CD4-positive, alpha-beta T cell treated with Interleukin-6 at 100 ng/mL for 8 hours (primary cell): Measurements from ENCODE around the gene PTPN20.

ENCODE experiments used
- DNase-seq: peaks from one replicate; pipeline ENCODE4 v3.0.0-alpha.2; 2020; ENCODE audit warnings: mixed read lengths, low spot score

PTPN20 gene

DNA sequence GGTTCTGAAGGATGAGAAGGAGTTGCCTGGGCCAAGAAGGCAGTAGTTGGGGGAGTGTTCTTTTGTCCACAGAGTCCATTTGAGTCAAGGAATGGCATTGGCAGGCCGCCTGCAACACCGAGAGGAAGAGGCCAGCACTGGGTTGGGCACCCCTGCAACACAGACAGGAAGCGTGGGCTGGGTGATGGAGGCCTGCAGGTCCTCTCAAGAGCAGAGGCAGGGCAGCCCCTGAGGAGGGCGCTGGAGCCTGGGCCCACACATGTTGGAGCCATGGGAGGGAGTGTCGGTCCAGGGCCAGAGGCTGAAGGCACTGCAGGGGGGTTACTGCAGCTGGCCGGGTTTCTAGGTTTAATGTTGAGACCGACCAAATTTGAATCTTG, 137.3 kb downstream of the PTPN20 start:
- no peak for DNase-seq

DNA sequence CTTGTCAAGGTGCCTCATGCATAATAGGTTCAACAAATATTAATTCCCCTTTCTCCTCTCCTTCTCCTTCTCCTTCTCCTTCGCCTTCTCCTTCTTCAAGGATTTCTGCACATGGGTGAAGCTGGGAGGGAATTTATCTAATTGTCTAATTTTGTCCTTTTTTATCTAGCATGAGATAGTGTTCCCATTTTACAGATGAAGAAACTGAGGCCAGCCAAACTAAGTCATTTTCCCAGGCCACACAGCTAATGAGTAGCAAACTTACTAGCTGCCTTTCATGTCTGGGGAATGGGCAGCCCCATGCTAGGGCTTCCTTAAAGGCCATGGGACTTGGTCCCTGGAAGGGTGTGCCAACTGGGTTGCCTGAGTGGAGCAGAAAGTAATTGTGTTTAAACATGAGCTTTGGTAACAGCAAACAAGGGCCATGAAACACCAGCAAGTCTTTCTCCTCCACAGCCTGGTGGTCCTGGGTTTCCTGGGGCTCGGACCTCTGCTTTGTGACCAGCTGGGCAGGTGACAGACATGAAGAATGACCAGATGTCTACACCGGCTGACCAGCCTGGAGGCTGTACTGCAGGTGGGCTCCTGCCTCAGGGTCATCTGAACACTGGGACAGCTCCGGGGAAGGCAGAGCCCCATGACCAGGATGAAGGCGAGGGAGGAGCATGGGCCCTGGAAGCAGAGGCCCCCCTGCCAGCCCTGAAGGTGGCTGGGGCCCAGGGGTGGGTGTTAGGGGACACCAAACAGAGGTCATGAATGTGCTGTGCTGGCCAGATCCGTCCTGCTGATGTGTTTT, 138.0 kb downstream of the PTPN20 start:
- DNase-seq = no peak

DNA sequence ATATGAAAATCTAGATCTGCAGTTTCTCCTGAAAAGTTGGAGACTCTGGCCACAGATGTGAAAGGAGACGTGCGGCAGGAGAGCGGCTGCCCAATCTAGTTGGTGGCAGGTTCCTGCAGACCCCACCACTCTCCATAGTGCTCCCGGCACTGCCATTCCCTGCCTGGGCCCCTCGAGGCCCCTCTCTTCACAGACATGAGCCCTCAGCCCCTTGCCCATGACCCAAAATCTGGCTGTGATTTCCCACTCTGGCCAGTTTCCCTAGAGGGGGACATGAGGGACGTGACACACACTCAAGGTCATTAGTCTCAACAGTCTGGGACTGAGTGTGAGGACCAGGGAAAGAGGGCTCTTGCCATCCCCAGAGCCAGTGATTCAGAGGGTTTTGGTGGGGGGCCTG, 138.7 kb downstream of the PTPN20 start:
- DNase-seq = no peak

DNA sequence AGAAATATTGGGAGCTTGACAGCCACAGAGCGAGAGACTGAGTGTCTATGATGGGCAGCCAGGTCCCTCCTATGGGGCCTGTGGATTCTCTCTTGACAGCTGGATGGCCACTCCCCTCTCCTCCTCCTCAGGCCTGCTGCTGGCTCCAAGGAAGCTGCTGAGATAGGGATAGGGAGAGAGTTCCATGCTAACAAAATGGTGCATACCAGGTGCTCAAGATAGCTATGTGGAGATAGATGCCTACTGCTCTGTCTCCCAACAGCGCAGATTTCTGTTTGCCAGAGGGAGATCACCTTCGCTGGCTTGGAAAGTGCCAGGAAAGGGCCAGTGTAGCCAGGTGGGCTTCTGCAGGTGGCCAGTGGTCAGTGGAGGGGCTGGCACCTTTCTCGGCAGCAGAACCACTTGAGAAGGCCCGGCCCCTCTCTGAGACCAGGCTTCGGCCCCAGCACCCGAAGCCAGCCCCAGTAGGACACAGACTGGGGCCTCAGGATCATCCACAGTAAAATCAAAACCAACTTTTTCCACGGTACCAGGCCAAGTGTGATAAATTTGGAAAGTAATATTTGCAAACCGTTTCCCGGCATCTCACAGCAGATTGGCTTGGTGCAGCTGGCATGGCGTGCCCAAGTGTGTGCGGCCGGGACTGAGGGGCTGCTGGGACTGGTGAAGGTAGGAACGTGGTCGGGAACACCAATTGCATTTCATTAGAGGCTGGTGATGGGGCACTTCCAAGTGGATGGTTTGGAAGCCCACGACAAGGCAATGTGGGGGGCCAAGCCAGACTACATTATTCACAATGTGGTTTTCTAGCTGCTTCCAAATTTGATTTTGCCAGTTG, 139.6 kb downstream of the PTPN20 start:
- no peak for DNase-seq

DNA sequence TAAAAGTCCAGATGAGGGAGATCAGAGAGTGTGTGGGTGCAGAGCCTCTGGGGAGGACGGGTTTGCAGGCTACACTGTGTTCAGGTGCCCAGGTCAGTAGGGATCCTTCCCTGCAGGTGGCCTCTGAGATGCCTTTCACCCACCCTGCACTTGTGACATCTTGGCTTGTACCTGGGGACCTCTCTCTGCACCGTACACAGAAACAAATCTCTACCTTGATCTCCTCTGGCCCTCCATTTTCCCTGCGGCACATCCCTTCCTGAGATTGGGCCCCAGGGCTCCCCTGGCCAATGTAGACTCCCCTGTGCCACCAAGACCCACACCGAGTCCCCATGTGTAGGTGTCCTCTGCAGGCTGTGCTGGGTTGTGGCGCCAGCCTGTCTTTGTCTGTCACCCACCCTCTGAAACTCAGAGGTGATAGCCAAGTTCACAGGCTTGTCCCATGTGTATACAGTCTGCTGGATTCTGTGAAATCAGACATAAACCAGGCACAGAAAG, 140.6 kb downstream of the PTPN20 start:
- DNase-seq = no peak
